Tibial nerve (tissue), 4 donors: ENCODE measurements around the gene VIP.

Experiments used
- CTCF ChIP-seq, 5 experiments: fragments of 200-600 bp in 3 of 5; fragments of 450-650 bp in 2 of 5; sonication (generic) in 3 of 5; IDR thresholded peaks; one replicate each; pipeline ENCODE4 v1.5.1; 2016 to 2019; ENCODE audit warnings: antibody characterized with exemption in 5 of 5, mild to moderate bottlenecking in 3 of 5, moderate library complexity in 2 of 5
- EP300 ChIP-seq, 2 donors: sonication (generic); formaldehyde crosslinking; IDR thresholded peaks; one replicate each; pipeline ENCODE4 v1.6.1; 2017; ENCODE audit warnings: antibody characterized with exemption in 2 of 2, mild to moderate bottlenecking in 1 of 2

DNA sequence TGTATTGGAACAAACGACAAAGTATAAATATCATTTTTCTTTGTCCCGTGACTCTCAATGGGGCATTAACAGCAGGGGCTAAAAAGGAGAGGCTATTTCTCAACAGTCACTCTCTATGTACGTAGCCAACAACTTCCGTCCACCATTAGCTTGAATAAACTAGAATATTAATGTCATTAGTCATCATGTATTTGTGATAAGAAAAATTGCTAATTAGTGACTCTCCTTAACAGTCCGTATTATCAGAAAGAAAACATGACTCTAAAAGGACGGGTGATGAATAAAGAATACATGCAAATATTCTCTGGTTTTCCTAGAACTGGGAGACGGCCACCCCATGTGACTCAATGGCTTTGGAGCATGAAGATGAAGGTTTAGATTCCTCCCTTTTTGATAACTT is 18.6 kb downstream of the VIP start:
- no peak for TF ChIP-seq EP300 (IDR thresholded peaks at IDR 0.05)
- TF ChIP-seq CTCF (IDR thresholded peaks at IDR 0.05): no peak
